ENCODE data around the gene STOML2. TPM values are rescaled to one million over a fixed set of nuclear protein-coding genes. Genes with fewer than 3 reads are reported as not detected.

Gene STOML2
- total and polyA plus RNA-seq, 2 donors (not counting 1 experiment from before 2014, with no cell fraction given), result 58.9 to 64.6 TPM

- peak; percentile 94 for DNase-seq
- Histone ChIP-seq H3K27ac (ENCODE audit: low read length in 2 of 2) (peak within 1 kb of the TSS; percentile 99), H3K4me1 (ENCODE audit: control insufficient read depth in 2 of 2, insufficient read depth in 2 of 2, low read length in 2 of 2) (peaks cover 7 to 16% of the 10 kb centered on the region in 2 donors), H3K9me3 (ENCODE audit: control extremely low read depth in 1 of 3, control insufficient read depth in 2 of 3, insufficient read depth in 1 of 3, low read length in 2 of 3) (no peaks in the 10 kb centered on the region), H3K27me3 (replicated peaks in 1 of 4; ENCODE audit: control extremely low read depth in 1 of 4, control insufficient read depth in 3 of 4, insufficient read depth in 4 of 4, low read length in 3 of 4) (no peaks in the 10 kb centered on the region), H3K36me3 (replicated peaks in 1 of 2; ENCODE audit: control extremely low read depth in 1 of 2, control insufficient read depth in 1 of 2, extremely low read depth in 1 of 2, insufficient read depth in 2 of 2, low read length in 1 of 2) (peaks cover 3 to 56% of the 10 kb centered on the region in 2 experiments), H3K79me2 (ENCODE audit: control insufficient read depth, insufficient read depth, low read length) (peaks cover 8% of the 10 kb centered on the region), H2AFZ (ENCODE audit: insufficient read depth, low read depth, low read length, poor library complexity, severe bottlenecking) (peak within 1 kb of the TSS; percentile 84), H3K4me3 (ENCODE audit: control extremely low read depth in 1 of 5, extremely low read depth in 1 of 5, insufficient read depth in 1 of 5, low read depth in 2 of 5, low read length in 4 of 5) (peak within 1 kb of the TSS; percentile 61 to 100 (median 93)), H4K20me1 (ENCODE audit: control insufficient read depth, insufficient read depth, low read length, poor library complexity, severe bottlenecking) (no peaks in the 10 kb centered on the region), H3K9ac (ENCODE audit: low read length) (peak within 1 kb of the TSS; percentile 99), H3K4me2 (replicated peaks; ENCODE audit: low read depth, low read length, poor library complexity, severe bottlenecking) (peak within 1 kb of the TSS; percentile 91)
- ATAC-seq (ENCODE audit: low read depth), result peak; percentile 92
- intact Hi-C loops (cut with micrococcal nuclease), result loop anchor here (1.0 to 5.0 kb wide), 5 partner anchors 16 to 719 kb away; partner anchors contain the start of genes DNAJB5, MYORG and VCP
- POLR2A ChIA-PET, result interaction anchor here (0.8 to 1.2 kb wide), 3 partner anchors 15 to 24 kb away, joined by 3 to 4 read pairs (median 3); partner anchors contain the start of gene VCP
- Mint-ChIP-seq H3K4me3 (peak within 1 kb of the TSS; percentile 90), H3K9me3 (ENCODE audit: insufficient read depth) (no peaks in the 10 kb centered on the region), H3K27ac (peak within 1 kb of the TSS; percentile 94), H3K27me3 (no peaks in the 10 kb centered on the region), H3K4me1 (peaks cover 34% of the 10 kb centered on the region)
- CTCF ChIA-PET, result interaction anchor here (0.8 to 4.1 kb wide), 14 partner anchors 10 to 380 kb away, joined by 3 to 61 read pairs (median 8); partner anchors contain the start of genes ATOSB, FANCG and VCP
- WGBS (ENCODE audit: insufficient coverage), result under 1% methylated on average over 51 of the region's 53 CpGs
- TF ChIP-seq EZH2 (IDR thresholded peaks at IDR 0.05; ENCODE audit: borderline replicate concordance, insufficient read depth, low read depth, low read length, poor library complexity, severe bottlenecking), result no peak
- TF ChIP-seq, protein P1, sequence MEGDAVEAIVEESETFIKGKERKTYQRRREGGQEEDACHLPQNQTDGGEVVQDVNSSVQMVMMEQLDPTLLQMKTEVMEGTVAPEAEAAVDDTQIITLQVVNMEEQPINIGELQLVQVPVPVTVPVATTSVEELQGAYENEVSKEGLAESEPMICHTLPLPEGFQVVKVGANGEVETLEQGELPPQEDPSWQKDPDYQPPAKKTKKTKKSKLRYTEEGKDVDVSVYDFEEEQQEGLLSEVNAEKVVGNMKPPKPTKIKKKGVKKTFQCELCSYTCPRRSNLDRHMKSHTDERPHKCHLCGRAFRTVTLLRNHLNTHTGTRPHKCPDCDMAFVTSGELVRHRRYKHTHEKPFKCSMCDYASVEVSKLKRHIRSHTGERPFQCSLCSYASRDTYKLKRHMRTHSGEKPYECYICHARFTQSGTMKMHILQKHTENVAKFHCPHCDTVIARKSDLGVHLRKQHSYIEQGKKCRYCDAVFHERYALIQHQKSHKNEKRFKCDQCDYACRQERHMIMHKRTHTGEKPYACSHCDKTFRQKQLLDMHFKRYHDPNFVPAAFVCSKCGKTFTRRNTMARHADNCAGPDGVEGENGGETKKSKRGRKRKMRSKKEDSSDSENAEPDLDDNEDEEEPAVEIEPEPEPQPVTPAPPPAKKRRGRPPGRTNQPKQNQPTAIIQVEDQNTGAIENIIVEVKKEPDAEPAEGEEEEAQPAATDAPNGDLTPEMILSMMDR (IDR thresholded peaks at IDR 0.05), result peak; percentile 85
Observed at GRCh38 chr9:35096035-35096849, 6.7 kb downstream of the STOML2 start, which contains the start of gene PIGO. TSS of gene PIGO (minus strand) at chr9:35096591. CDS start at chr9:35095565, 1,026 bp downstream.
